Esophagus (tissue), 2 donors: ENCODE measurements around the gene CFTR. TPM values are rescaled to one million over a fixed set of nuclear protein-coding genes. Genes with fewer than 3 reads are reported as not detected.
A peak's percentile ranks its signal among the peaks of the same experiment; 100 is the strongest.

Experiments used
- H3K27ac ChIP-seq, 2 donors: one replicate each; pipeline ENCODE4 v1.5.1; 2013; ENCODE audit warnings: low read depth in 2 of 2, mild to moderate bottlenecking in 2 of 2, inconsistent platforms in 1 of 2, low read length in 1 of 2, moderate library complexity in 1 of 2
- H3K27me3 ChIP-seq, 2 donors: one replicate each; pipeline ENCODE4 v1.6.1; 2013; ENCODE audit warnings: low read length in 2 of 2, control low read depth in 1 of 2, mild to moderate bottlenecking in 1 of 2; ENCODE audit not compliant: insufficient read depth in 2 of 2, control insufficient read depth in 1 of 2
- H3K36me3 ChIP-seq, 2 donors: one replicate each; pipeline ENCODE4 v1.6.1; 2013; ENCODE audit warnings: low read length in 1 of 2; ENCODE audit not compliant: control insufficient read depth in 2 of 2, insufficient read depth in 2 of 2
- H3K4me1 ChIP-seq, 2 donors: one replicate each; pipeline ENCODE4 v1.6.1; 2013; ENCODE audit warnings: low read length in 1 of 2; ENCODE audit not compliant: control insufficient read depth in 2 of 2, insufficient read depth in 2 of 2
- H3K4me3 ChIP-seq, 2 donors: one replicate each; pipeline ENCODE4 v1.5.1; 2013; ENCODE audit warnings: low read length in 2 of 2, mild to moderate bottlenecking in 2 of 2, low read depth in 1 of 2, moderate library complexity in 1 of 2
- H3K9me3 ChIP-seq, 2 donors: one replicate each; pipeline ENCODE4 v1.6.1; 2013; ENCODE audit warnings: mild to moderate bottlenecking in 2 of 2, low read depth in 1 of 2, low read length in 1 of 2, moderate library complexity in 1 of 2; ENCODE audit not compliant: control insufficient read depth in 2 of 2, insufficient read depth in 1 of 2
- WGBS, 2 donors: extraction: QIAGEN DNeasy Blood & Tissue Kit; methylation state at CpG; one replicate each; pipeline ENCODE4 v1.1.7; 2013; 5-methylcytosine and 5-hydroxymethylcytosine counted together
- polyA plus RNA-seq, 2 donors: library from polyadenylated mRNA; stranded (reverse); fragments of 200-250 nt; gene quantifications; one replicate each; pipeline ENCODE4 v1.2.3, GENCODE V29; 2013
- donor health status: healthy with polysubstance abuse.
- donor health status: Bipolar disorder and iron deficiency.

Gene CFTR
- polyA plus RNA-seq, 2 donors: 0.29 to 1.2 TPM

DNA sequence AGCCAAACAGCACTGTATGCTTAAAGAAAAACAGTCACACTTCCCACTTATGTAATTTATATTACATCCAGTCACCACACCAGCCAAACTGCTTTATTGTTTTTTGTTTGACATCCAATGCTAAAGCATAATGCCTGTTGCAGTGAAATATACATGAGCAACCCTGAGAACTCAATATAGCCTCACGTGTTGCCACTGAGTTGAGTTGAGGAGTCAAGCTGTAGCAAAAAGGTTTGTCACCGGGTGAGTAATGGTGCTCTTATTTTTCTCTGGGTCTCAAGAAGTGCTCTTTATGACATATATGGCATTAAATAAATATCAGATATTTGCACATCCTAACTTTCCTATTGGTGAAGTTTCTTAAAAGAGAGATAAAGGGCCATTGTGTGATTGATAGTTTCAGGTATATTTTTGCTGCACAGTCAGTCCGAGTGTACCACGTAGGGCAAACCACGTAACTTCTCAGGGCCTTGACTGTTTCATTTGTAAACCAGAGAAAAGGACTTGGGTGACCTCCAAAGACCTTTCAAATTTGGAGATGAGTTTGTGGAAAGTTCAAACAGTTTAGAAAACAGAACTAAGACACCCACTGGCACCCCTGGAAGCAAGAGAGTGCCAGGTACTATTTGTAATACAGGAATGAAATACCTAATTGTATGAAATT lies 168.5 kb downstream of the CFTR start:
- Histone ChIP-seq H3K36me3 (no peaks in the 10 kb centered on the region), H3K4me3 (no peak overlapping the region), H3K9me3 (no peaks in the 10 kb centered on the region), H3K4me1 (peaks cover 0 to 5% of the 10 kb centered on the region in 2 donors), H3K27ac (peak overlapping the region; percentile 64 to 85), H3K27me3 (no peaks in the 10 kb centered on the region)
- 49 to 62% methylated on average over 5 of the region's 5 CpGs for WGBS, 2 donors

DNA sequence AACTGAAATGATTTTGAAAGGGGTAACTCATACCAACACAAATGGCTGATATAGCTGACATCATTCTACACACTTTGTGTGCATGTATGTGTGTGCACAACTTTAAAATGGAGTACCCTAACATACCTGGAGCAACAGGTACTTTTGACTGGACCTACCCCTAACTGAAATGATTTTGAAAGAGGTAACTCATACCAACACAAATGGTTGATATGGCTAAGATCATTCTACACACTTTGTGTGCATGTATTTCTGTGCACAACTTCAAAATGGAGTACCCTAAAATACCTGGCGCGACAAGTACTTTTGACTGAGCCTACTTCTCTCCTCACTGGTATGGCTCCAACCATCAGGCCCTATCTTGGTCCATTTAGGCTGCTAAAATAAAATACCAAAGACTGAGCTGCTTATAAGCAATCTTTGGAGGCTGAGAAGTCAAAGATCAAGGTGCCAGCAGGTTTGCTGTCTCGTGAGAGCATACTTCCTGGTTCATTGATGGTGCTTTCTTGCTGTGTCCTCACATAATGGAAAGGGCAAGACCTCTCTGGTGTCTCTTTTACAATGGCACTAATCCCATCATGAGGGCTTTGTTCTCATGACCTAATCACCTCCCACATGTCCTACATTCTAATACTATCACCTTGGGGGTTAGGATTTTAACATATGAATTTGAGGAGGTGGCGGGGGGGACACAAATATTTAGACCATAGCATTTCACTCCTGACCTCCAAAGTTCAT lies 173.3 kb downstream of the CFTR start:
- H3K4me3 ChIP-seq: no peak overlapping the region
- H3K9me3 ChIP-seq: peaks cover 0 to 3% of the 10 kb centered on the region in 2 donors
- no peaks in the 10 kb centered on the region for H3K27me3 ChIP-seq
- no peak overlapping the region for H3K27ac ChIP-seq
- no peaks in the 10 kb centered on the region for H3K36me3 ChIP-seq
- H3K4me1 ChIP-seq: peaks cover 0 to 5% of the 10 kb centered on the region in 2 donors
- WGBS, 2 donors: 85 to 89% methylated on average over 4 of the region's 4 CpGs

DNA sequence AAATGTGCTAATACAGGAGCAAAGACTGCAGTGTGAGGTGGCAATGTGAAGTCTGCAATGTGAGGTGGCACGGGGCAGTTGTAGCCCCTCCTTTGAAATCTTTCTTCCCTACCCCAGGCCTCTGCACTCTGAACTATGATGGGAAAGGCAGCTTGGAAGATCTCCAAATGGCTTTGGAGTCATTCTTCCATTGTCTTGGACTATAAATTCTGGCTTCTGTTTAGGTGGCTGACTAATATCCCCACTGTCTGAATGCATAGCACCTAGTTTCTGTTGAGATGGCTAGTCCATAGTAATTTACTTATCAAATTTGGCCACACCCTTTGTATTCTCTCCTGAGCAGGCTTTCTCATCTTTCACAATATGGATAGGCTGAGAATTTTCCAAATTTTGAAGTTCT lies 175.0 kb downstream of the CFTR start:
- 78 to 84% methylated on average over 1 of the region's 1 CpG for WGBS, 2 donors
- H3K9me3 ChIP-seq: peaks cover 0 to 3% of the 10 kb centered on the region in 2 donors
- peaks cover 0 to 5% of the 10 kb centered on the region in 2 donors for H3K4me1 ChIP-seq
- no peak overlapping the region for H3K4me3 ChIP-seq
- H3K27me3 ChIP-seq: no peaks in the 10 kb centered on the region
- peak overlapping the region; percentile 55 to 58 for H3K27ac ChIP-seq
- no peaks in the 10 kb centered on the region for H3K36me3 ChIP-seq

DNA sequence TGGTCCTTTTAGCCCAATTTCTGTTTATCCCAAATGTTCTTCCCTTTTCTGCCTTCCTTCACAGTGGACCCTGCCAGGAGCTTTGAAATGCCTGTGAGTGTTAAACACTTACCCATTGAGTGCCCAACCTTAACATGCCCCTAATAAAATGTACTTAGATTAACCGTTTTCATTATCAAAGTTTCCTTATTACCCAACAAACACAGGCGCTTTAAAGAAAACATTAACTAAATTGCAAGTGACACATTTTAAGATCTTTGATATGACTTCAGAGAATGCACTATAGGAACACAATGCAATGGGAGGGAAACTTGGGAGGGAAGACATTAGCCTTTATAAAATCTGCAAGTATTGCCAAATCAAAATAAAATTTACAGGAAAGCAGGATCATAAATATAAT lies 177.0 kb downstream of the CFTR start:
- 70 to 88% methylated on average over 2 of the region's 2 CpGs for WGBS, 2 donors
- no peak overlapping the region for H3K4me3 ChIP-seq
- H3K4me1 ChIP-seq: peaks cover 0 to 5% of the 10 kb centered on the region in 2 donors
- H3K27me3 ChIP-seq: no peaks in the 10 kb centered on the region
- H3K27ac ChIP-seq: no peak overlapping the region
- peaks cover 0 to 3% of the 10 kb centered on the region in 2 donors for H3K9me3 ChIP-seq
- H3K36me3 ChIP-seq: no peaks in the 10 kb centered on the region

DNA sequence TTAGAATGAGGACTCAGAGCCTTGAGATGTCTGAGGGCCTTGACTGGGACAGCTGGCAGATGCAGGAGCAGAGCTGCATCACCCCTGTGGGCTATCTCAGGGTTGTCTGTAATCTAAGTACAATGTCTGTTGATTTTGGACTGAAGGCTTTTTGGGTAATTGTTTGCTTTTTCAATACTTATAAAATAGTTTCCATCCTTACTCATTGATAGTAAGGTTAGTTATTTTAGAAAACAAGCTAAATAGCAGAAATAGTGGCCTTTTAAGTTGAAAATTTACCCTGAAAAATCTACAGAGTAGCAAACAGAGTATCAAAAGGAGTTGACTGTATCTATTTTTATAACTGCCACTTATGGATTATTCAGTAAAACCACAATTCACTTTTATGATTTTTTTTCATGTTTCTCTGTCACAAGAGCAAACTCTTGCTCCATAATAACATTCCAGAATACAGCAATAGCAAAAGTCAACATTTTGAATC lies 179.7 kb downstream of the CFTR start:
- Histone ChIP-seq H3K9me3 (no peaks in the 10 kb centered on the region), H3K27ac (no peak overlapping the region), H3K27me3 (no peaks in the 10 kb centered on the region), H3K4me1 (no peaks in the 10 kb centered on the region), H3K36me3 (no peaks in the 10 kb centered on the region), H3K4me3 (no peak overlapping the region)

DNA sequence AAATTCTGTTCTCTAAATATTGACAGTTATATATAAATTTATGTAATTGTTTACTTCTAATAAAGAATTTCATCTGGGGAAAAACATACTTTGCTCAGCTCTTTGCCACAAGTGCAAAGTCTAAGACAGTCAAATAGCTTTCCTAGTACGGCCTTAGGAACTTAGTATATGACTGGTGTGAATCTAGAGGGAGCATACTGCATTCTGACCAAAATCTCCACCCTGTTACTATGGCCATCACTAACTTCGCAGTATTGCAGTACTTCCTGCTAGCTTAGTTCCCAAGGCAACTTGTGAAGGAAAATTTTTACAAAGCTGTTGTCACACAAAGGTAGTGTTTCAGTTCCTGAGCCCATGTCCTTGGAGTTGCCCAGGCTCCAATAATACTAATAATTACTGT lies 181.5 kb downstream of the CFTR start:
- Histone ChIP-seq H3K4me1 (no peaks in the 10 kb centered on the region), H3K27ac (no peak overlapping the region), H3K4me3 (no peak overlapping the region), H3K36me3 (no peaks in the 10 kb centered on the region), H3K9me3 (no peaks in the 10 kb centered on the region), H3K27me3 (no peaks in the 10 kb centered on the region)
- 74 to 80% methylated on average over 2 of the region's 2 CpGs for WGBS, 2 donors

DNA sequence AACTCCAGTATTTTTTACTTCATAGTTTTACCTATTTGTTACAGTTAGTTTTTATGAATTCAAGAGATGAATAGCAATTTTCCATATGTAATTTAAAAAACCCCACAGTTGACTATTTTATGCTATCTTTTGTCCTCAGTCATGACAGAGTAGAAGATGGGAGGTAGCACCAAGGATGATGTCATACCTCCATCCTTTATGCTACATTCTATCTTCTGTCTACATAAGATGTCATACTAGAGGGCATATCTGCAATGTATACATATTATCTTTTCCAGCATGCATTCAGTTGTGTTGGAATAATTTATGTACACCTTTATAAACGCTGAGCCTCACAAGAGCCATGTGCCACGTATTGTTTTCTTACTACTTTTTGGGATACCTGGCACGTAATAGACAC lies 184.2 kb downstream of the CFTR start:
- no peaks in the 10 kb centered on the region for H3K4me1 ChIP-seq
- WGBS, 2 donors: 82 to 86% methylated on average over 3 of the region's 3 CpGs

DNA sequence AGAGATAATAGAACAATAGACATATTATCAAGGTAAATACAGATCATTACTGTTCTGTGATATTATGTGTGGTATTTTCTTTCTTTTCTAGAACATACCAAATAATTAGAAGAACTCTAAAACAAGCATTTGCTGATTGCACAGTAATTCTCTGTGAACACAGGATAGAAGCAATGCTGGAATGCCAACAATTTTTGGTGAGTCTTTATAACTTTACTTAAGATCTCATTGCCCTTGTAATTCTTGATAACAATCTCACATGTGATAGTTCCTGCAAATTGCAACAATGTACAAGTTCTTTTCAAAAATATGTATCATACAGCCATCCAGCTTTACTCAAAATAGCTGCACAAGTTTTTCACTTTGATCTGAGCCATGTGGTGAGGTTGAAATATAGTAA lies 185.5 kb downstream of the CFTR start:
- Histone ChIP-seq H3K27me3 (no peaks in the 10 kb centered on the region), H3K36me3 (no peaks in the 10 kb centered on the region), H3K4me3 (no peak overlapping the region), H3K27ac (no peak overlapping the region), H3K4me1 (no peaks in the 10 kb centered on the region), H3K9me3 (no peaks in the 10 kb centered on the region)

More for the DNA sequence above, 184.2 kb downstream of the CFTR start:
- no peak overlapping the region for H3K27ac ChIP-seq
- H3K27me3 ChIP-seq: no peaks in the 10 kb centered on the region
- H3K4me3 ChIP-seq: no peak overlapping the region
- H3K36me3 ChIP-seq: no peaks in the 10 kb centered on the region
- H3K9me3 ChIP-seq: no peaks in the 10 kb centered on the region

DNA sequence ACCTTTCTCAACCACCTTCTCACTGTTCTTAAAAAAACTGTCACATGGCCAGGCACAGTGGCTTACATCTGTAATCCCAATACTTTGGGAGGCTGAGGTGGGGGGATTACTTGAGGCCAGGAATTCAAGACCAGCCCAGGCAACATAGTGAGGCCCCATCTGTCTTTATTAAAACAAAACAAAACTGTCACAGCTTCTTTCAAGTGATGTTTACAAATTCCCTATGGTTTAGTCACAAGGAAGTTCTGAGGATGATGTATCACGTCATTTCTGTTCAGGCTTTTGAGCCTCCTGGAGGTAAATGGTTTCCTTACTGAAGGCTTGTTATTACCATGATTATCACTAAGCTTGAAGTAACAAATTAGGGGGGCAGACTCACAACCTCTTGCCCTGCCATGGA lies 186.2 kb downstream of the CFTR start:
- Histone ChIP-seq H3K27me3 (no peaks in the 10 kb centered on the region), H3K4me3 (no peak overlapping the region), H3K9me3 (no peaks in the 10 kb centered on the region), H3K4me1 (no peaks in the 10 kb centered on the region), H3K36me3 (no peaks in the 10 kb centered on the region), H3K27ac (no peak overlapping the region)
- WGBS, 2 donors: 43 to 45% methylated on average over 1 of the region's 1 CpG

DNA sequence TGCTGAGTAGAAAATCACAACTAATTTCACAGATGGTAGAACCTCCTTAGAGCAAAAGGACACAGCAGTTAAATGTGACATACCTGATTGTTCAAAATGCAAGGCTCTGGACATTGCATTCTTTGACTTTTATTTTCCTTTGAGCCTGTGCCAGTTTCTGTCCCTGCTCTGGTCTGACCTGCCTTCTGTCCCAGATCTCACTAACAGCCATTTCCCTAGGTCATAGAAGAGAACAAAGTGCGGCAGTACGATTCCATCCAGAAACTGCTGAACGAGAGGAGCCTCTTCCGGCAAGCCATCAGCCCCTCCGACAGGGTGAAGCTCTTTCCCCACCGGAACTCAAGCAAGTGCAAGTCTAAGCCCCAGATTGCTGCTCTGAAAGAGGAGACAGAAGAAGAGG lies 186.9 kb downstream of the CFTR start:
- H3K4me3 ChIP-seq: no peak overlapping the region
- no peaks in the 10 kb centered on the region for H3K27me3 ChIP-seq
- WGBS, 2 donors: 89 to 96% methylated on average over 6 of the region's 6 CpGs
- no peaks in the 10 kb centered on the region for H3K36me3 ChIP-seq
- H3K4me1 ChIP-seq: no peaks in the 10 kb centered on the region
- H3K27ac ChIP-seq: peak overlapping the region in 1 of 2 donors; percentile 55
- no peaks in the 10 kb centered on the region for H3K9me3 ChIP-seq
